ENCODE data around the gene JPH3.

DNA sequence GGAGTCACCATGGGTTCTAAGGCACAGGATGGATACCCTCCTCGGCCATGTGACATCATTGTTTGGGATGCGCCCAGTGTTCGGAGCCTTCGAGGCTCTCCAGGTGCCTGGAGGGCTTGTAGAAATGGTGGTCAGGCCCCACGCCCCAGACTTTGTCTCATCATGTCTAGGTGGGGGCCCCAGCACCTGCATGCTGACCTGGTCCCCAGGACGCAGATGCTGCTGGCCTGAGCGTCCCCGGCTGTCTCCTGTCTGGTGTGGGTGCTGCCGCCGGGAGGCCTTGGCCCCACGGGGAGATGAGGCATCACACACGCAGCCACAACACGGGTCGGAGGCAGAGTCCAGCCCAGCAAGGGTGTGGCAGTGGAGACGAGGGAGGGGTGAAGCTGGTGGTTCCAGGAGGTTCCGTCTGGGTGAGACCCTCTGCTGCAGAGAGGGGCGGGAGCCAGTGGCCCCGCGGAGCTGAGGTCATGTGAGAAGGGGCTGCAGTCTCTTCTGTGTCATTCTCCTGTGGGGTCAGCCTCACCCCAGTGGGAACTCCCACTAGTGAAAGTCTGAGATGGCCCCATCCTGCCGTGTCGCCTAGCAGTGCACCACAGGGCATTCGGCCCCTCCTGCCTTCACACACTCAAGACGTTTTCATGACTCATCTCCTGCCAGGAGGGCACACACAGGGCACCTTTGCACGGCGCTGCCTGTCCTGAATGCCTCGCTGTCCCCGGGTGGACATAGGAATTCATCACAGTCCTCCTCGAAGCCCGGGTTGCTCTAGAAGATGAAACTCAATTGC lies 46.6 kb downstream of the JPH3 start:
- TF ChIP-seq, protein P1, sequence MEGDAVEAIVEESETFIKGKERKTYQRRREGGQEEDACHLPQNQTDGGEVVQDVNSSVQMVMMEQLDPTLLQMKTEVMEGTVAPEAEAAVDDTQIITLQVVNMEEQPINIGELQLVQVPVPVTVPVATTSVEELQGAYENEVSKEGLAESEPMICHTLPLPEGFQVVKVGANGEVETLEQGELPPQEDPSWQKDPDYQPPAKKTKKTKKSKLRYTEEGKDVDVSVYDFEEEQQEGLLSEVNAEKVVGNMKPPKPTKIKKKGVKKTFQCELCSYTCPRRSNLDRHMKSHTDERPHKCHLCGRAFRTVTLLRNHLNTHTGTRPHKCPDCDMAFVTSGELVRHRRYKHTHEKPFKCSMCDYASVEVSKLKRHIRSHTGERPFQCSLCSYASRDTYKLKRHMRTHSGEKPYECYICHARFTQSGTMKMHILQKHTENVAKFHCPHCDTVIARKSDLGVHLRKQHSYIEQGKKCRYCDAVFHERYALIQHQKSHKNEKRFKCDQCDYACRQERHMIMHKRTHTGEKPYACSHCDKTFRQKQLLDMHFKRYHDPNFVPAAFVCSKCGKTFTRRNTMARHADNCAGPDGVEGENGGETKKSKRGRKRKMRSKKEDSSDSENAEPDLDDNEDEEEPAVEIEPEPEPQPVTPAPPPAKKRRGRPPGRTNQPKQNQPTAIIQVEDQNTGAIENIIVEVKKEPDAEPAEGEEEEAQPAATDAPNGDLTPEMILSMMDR (IDR thresholded peaks at IDR 0.05), result no peak
- no peak for TF ChIP-seq POLR2A (IDR thresholded peaks at IDR 0.05)
- no peak for TF ChIP-seq POLR2AphosphoS5 (IDR thresholded peaks at IDR 0.05)
- TF ChIP-seq EP300 (IDR thresholded peaks at IDR 0.05), result no peak

All from sigmoid colon (tissue), 4 donors.